GM12874 (cell line): ENCODE data around the gene ZSWIM8.

ENCODE experiments used
- TF ChIP-seq, protein P1 (sequence below): IDR thresholded peaks from 2 replicates; pipeline ENCODE4 v1.5.1; 2011; ENCODE audit warnings: low read depth, mild to moderate bottlenecking, control low read depth, low read length, moderate library complexity; ENCODE audit not compliant: insufficient read depth

ZSWIM8 gene

DNA sequence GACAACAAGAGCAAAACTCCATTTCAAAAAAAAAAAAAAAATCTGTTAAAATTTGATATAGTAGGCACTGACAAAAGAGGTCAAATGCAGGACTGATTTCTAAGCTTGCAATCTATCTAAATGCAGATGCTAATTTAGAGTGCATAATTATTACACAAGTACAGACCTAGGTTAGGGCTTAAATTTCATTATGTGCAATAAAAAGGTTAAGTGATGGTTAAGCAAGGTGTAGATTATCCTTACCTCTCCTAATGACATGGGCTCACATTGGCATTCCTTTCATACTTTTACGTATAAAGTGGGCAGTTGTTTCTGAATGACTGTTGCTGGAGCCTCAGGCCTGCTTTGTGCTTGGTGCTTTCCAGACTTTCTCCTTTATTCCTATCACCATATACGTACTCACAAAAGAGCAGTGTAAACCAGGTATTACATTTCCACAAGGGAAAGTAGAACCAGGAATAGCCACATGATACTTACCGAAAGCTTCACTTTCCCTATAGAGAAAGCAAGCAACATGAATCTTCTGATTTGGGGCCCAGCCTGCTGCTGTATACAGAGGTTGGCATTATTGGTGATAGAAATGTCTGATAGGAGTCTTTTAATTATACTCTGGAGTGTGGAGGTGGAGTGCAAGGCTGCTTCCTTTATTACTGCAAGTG lies 5.7 kb upstream of the ZSWIM8 start:
- TF ChIP-seq, protein P1, sequence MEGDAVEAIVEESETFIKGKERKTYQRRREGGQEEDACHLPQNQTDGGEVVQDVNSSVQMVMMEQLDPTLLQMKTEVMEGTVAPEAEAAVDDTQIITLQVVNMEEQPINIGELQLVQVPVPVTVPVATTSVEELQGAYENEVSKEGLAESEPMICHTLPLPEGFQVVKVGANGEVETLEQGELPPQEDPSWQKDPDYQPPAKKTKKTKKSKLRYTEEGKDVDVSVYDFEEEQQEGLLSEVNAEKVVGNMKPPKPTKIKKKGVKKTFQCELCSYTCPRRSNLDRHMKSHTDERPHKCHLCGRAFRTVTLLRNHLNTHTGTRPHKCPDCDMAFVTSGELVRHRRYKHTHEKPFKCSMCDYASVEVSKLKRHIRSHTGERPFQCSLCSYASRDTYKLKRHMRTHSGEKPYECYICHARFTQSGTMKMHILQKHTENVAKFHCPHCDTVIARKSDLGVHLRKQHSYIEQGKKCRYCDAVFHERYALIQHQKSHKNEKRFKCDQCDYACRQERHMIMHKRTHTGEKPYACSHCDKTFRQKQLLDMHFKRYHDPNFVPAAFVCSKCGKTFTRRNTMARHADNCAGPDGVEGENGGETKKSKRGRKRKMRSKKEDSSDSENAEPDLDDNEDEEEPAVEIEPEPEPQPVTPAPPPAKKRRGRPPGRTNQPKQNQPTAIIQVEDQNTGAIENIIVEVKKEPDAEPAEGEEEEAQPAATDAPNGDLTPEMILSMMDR, result no peak

DNA sequence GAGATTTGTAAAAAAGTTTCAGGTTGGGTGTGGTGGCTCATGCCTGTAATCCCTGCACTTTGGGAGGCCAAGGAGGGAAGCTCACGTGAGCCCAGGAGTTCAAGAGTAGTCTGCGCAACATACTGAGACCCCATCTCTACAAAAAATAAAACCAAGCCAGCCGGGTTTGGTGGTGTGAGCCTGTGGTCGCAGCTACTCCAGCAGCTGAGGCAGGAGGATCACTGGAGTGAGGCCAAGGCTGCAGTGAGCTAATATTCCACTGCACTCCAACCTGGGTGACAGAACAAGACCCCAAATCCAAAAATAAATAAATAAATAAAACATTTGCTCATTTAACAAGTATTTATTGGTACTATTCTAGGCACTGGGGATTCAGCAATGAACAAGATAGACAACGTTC lies 5.1 kb upstream of the ZSWIM8 start:
- TF ChIP-seq, protein P1, result no peak

DNA sequence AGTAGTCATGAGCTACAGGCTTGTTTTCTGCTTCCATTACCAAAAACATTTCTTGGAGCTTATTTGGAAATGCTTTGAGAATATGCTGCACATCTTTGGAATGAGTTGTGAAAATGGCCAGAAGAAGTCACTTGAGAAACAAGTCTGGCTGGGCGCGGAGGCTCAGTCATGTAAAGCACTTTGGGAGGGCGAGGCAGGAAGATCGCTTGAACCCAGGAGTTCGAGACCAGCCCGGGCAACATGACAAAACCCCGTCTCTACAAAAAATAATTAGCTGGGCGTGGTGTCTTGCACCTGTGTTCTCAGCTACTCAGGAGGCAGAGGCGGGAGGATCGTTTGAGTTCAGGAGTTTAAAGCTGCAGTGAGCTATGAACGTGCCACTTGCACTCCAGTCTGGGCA lies 4.4 kb upstream of the ZSWIM8 start:
- TF ChIP-seq, protein P1, result no peak

DNA sequence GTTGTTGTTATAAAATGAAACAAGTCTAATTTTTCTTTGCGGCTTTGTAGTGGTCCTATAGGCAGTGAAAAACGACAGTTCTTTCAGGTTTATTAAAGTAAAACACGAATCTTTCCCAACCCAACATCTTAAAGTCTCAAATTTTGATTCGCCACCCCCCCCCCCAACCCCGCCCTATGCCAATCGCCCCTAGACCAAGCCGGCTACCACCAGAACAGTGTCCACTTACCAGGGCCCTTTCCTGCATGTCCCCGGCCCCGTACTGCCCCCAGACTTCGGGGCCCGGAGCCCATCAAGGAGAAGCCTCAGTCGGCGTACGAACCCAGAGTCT lies 3.9 kb upstream of the ZSWIM8 start:
- TF ChIP-seq, protein P1, result no peak

DNA sequence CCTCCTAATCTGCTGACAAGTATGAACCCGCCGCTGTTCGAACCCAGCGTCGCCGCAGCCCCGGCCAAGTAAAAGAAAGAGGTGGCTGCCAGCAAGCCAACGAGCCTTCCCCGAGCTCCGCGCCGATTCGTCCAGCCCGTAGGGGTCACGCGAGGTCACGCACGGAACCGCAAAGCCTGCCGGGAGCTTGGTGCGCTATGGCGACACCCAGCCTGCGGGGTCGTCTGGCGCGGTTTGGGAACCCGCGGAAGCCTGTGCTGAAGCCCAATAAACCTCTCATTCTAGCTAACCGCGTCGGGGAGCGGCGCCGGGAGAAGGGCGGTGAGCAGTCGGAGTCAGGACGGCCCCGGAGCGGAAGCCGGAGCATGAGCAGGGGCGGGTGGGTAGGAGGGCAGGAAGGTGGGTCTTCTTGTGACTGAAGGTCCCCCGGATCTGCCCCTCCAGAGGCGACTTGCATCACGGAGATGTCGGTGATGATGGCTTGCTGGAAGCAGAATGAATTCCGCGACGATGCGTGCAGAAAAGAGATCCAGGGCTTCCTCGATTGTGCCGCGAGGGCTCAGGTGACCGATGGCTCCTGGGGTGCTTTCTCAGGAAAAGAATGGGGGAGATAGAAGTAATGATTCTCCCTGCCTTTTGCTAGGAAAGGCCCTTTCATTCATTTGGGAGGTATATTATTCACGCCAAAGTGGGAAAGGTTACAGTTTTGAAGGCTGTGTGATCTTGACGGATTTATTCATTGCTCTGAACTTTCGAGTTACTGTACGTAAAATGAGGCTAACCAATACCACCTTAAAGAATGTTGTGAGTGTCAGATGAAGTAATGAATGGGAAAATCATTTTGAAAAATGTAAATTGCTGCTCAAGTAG lies 3.3 kb upstream of the ZSWIM8 start, which contains the start of gene CHCHD1:
Gene CHCHD1 (plus strand): TSS at position 170 of the 870 bp plus-strand sequence. CDS start 28 bp downstream, at position 198.
- TF ChIP-seq, protein P1, result no peak

DNA sequence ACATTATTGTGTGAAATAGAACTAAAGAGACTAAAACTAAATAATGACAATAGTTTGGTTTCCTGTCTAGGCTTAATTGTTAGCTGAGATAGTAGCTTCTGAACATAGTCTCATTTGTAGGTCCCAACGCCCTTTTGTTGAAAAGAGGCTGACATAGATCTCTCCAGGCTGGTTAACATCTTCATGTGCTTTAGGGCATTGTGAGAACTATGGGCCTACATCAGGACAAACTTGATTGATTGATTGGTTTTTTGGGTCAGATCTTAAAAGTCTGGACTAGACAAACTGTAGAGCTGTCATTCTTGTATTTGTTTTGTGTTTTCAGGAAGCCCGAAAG lies 2.7 kb upstream of the ZSWIM8 start:
- TF ChIP-seq, protein P1, result no peak

DNA sequence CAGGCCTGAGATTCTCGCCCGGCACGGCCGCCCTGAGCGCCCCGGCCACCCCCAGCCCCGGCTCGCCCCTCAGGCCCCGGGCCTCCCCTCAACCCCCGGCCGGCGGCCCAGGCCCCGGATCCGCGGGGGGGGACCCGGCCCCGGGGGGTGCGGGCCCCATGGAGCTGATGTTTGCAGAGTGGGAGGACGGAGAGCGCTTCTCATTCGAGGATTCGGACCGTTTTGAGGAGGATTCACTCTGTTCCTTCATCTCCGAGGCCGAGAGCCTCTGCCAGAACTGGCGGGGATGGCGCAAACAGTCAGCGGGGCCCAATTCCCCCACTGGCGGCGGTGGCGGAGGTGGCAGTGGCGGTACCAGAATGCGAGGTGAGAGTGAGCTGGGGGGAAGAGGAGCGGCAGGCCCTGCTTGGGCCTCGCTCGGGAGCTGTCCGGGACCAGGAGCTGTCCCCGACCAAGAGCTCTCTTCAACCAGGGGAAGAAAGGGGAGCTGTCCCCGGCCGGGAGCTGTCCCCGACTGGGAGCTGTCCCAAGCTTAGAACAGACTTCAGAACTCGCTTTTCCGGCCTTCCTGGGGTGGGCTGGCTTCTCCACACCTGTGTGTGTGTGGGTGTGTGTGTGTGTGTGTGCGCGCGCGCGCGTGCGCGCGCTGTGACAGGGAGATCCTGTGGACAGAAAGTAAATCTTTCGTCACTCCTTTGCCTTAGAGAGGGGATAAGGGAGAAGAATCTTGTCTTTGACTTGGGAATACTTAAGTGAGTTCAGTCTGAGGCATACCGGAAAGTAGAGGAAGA lies 510 bp downstream of the ZSWIM8 start:
- TF ChIP-seq, protein P1, result no peak
